ENCODE measurements around the gene PAX6. TPM values are rescaled to one million over a fixed set of nuclear protein-coding genes. Genes with fewer than 3 reads are reported as not detected.

The PAX6 gene
- total RNA-seq, 6 experiments from 2014 or later = 1.3 to 1.5 (median 1.4) TPM; not detected in 2

DNA sequence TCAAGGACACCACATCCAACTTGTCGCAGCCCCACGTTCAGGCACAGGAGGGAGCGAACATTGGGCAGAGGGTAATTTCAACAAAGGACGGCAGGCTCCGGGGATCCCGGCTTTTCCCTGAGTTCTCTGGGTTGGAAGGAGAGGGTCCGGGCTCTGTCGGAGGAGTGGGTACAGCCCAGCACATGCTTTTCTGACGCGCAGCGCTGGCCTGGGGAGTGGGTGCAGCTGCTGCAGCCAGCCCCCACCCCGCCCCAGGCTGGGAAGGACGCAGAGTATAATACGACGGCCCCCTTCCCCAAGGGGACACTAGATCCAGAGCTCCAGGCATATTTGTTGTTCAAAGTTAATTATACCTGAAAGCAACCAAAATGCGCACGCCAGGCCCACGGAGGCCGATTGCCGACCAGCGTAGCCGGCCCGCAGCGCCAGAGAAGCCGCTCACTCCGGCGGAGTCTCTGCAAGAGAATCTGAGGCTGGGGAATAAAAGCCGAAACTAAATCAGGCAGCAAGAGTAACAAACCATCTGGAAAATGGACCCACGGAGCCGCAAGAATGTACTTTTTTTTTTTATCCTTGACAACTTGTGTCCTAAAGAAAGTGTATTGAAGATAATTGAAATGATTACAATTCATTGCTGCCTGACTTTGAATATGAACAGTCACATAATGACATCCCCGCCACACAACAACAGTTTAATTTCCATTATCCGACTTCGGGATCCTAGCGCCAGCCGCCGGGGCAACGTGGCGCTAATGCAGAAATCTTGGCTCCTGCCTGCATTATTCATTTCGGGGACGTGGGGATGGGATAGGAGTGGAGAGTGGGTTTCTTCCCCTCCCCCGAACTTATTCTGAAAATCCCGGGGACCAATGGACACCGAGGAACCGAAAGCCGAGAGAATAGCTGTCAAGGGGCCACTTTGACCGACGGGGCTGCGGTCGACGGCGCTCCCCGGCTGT is 14.0 kb upstream of the PAX6 start:
- Mint-ChIP-seq H3K9me3 (no peaks in the 10 kb centered on the region), H3K27ac (no peak overlapping the region), H3K36me3 (ENCODE audit: low read depth) (no peaks in the 10 kb centered on the region), H3K4me1 (ENCODE audit: low read depth) (peaks cover 16% of the 10 kb centered on the region), H3K4me3 (no peak overlapping the region), H3K27me3 (ENCODE audit: insufficient read depth) (peaks cover 80% of the 10 kb centered on the region)
- DNase-seq = no peak
- TF ChIP-seq CTCF (IDR thresholded peaks at IDR 0.05) = no peak

- Mint-ChIP-seq H3K4me3 (no peak overlapping the region), H3K27ac (no peak overlapping the region), H3K27me3 (ENCODE audit: insufficient read depth) (peaks cover 79% of the 10 kb centered on the region), H3K36me3 (ENCODE audit: low read depth) (no peaks in the 10 kb centered on the region), H3K4me1 (ENCODE audit: low read depth) (peaks cover 16% of the 10 kb centered on the region), H3K9me3 (no peaks in the 10 kb centered on the region)
- no peak for DNase-seq
- no peak for TF ChIP-seq CTCF (IDR thresholded peaks at IDR 0.05)
Measured at GRCh38 chr11:31824332-31824878, 13.3 kb upstream of the PAX6 start.

GRCh38 chr11:31823644-31824331 is 12.7 kb upstream of the PAX6 start:
- TF ChIP-seq CTCF (IDR thresholded peaks at IDR 0.05) = no peak
- Mint-ChIP-seq H3K4me3 (no peak overlapping the region), H3K36me3 (ENCODE audit: low read depth) (no peaks in the 10 kb centered on the region), H3K4me1 (ENCODE audit: low read depth) (peaks cover 16% of the 10 kb centered on the region), H3K9me3 (no peaks in the 10 kb centered on the region), H3K27me3 (ENCODE audit: insufficient read depth) (peaks cover 79% of the 10 kb centered on the region), H3K27ac (no peak overlapping the region)
- DNase-seq = no peak

GRCh38 chr11:31822927-31823643 is 12.0 kb upstream of the PAX6 start:
- H3K27ac Mint-ChIP-seq = no peak overlapping the region
- no peak for DNase-seq
- H3K36me3 Mint-ChIP-seq (ENCODE audit: low read depth) = no peaks in the 10 kb centered on the region
- no peak overlapping the region for H3K4me3 Mint-ChIP-seq
- peaks cover 84% of the 10 kb centered on the region for H3K27me3 Mint-ChIP-seq (ENCODE audit: insufficient read depth)
- TF ChIP-seq CTCF (IDR thresholded peaks at IDR 0.05) = no peak
- H3K4me1 Mint-ChIP-seq (ENCODE audit: low read depth) = peaks cover 15% of the 10 kb centered on the region
- no peaks in the 10 kb centered on the region for H3K9me3 Mint-ChIP-seq

- peaks cover 78% of the 10 kb centered on the region for H3K27me3 Mint-ChIP-seq (ENCODE audit: insufficient read depth)
- H3K27ac Mint-ChIP-seq = no peak overlapping the region
- H3K9me3 Mint-ChIP-seq = no peaks in the 10 kb centered on the region
- H3K4me1 Mint-ChIP-seq (ENCODE audit: low read depth) = peaks cover 8% of the 10 kb centered on the region
- H3K4me3 Mint-ChIP-seq = no peak overlapping the region
- TF ChIP-seq CTCF (IDR thresholded peaks at IDR 0.05) = no peak
- no peaks in the 10 kb centered on the region for H3K36me3 Mint-ChIP-seq (ENCODE audit: low read depth)
- no peak for DNase-seq
Measured at GRCh38 chr11:31822175-31822926, 11.2 kb upstream of the PAX6 start.
